Measurements from ENCODE around the gene TMIGD2. TPM values are rescaled to one million over a fixed set of nuclear protein-coding genes. Genes with fewer than 3 reads are reported as not detected.

The TMIGD2 gene
- total and polyA plus RNA-seq, 2 donors (not counting 1 experiment from before 2014, with no cell fraction given): not detected

GRCh38 chr19:4304538-4305256 is 2.5 kb upstream of the TMIGD2 start, which contains the start of gene FSD1:
Gene FSD1, plus strand, starts transcription at chr19:4304598. Its CDS starts 149 bp downstream, at chr19:4304747.
- DNase-seq (ENCODE audit: low read depth in 2 of 2): peak; percentile 37 to 42
- no peaks in the 10 kb centered on the region for H3K36me3 ChIP-seq (ENCODE audit: control insufficient read depth, insufficient read depth, low read length)

GRCh38 chr19:4303819-4304537 is 1.8 kb upstream of the TMIGD2 start:
- DNase-seq (ENCODE audit: low read depth in 2 of 2): no peak
- H3K4me1 ChIP-seq (ENCODE audit: control insufficient read depth, extremely low read depth, insufficient read depth, low read length): no peaks in the 10 kb centered on the region
- H4K20me1 ChIP-seq (ENCODE audit: control insufficient read depth, extremely low read depth, insufficient read depth, low read length): no peaks in the 10 kb centered on the region
- no peaks in the 10 kb centered on the region for H3K9me3 ChIP-seq (ENCODE audit: control insufficient read depth, insufficient read depth, low read depth, low read length)
- H3K79me2 ChIP-seq (ENCODE audit: control insufficient read depth, insufficient read depth, low read length): no peaks in the 10 kb centered on the region
- no peaks in the 10 kb centered on the region for H3K36me3 ChIP-seq (ENCODE audit: control insufficient read depth, insufficient read depth, low read length)
- no peak overlapping the region for H3K9ac ChIP-seq (ENCODE audit: insufficient read depth, low read length)
- no peak for TF ChIP-seq EZH2 (IDR thresholded peaks at IDR 0.05; ENCODE audit: low read length, missing control alignments)
- no peak for TF ChIP-seq CTCF (conservative IDR thresholded peaks at IDR 0.05 in 1 of 2, IDR thresholded peaks at IDR 0.05 in 1 of 2; ENCODE audit: low read depth in 1 of 2, low read length in 2 of 2)
- no peak overlapping the region for H3K27ac ChIP-seq (ENCODE audit: insufficient read depth, low read length)
- no peaks in the 10 kb centered on the region for H3K27me3 ChIP-seq (ENCODE audit: control insufficient read depth, insufficient read depth, low read length)
- peak overlapping the region; percentile 32 for H3K4me2 ChIP-seq (ENCODE audit: extremely low read depth, insufficient read depth, low read length)
- H2AFZ ChIP-seq (ENCODE audit: low read length): no peak overlapping the region
- H3K4me3 ChIP-seq (replicated peaks in 1 of 4; ENCODE audit: control extremely low read depth in 1 of 4, insufficient read depth in 1 of 4, low read depth in 3 of 4, low read length in 4 of 4): peak overlapping the region in 1 of 4 experiments; percentile 47

More at GRCh38 chr19:4304538-4305256, 2.5 kb upstream of the TMIGD2 start, which contains the start of gene FSD1:
- TF ChIP-seq CTCF (conservative IDR thresholded peaks at IDR 0.05 in 1 of 2, IDR thresholded peaks at IDR 0.05 in 1 of 2; ENCODE audit: low read depth in 1 of 2, low read length in 2 of 2): no peak
- TF ChIP-seq EZH2 (IDR thresholded peaks at IDR 0.05; ENCODE audit: low read length, missing control alignments): no peak
- Histone ChIP-seq H3K4me2 (ENCODE audit: extremely low read depth, insufficient read depth, low read length) (peak within 1 kb of the TSS; percentile 32), H3K27ac (ENCODE audit: insufficient read depth, low read length) (no peak within 1 kb of the TSS), H3K9ac (ENCODE audit: insufficient read depth, low read length) (no peak within 1 kb of the TSS), H2AFZ (ENCODE audit: low read length) (no peak within 1 kb of the TSS), H3K9me3 (ENCODE audit: control insufficient read depth, insufficient read depth, low read depth, low read length) (no peaks in the 10 kb centered on the region), H3K4me3 (replicated peaks in 1 of 4; ENCODE audit: control extremely low read depth in 1 of 4, insufficient read depth in 1 of 4, low read depth in 3 of 4, low read length in 4 of 4) (peak within 1 kb of the TSS in 2 of 4 experiments; percentile 6 to 47), H3K4me1 (ENCODE audit: control insufficient read depth, extremely low read depth, insufficient read depth, low read length) (no peaks in the 10 kb centered on the region), H3K79me2 (ENCODE audit: control insufficient read depth, insufficient read depth, low read length) (no peaks in the 10 kb centered on the region), H4K20me1 (ENCODE audit: control insufficient read depth, extremely low read depth, insufficient read depth, low read length) (no peaks in the 10 kb centered on the region), H3K27me3 (ENCODE audit: control insufficient read depth, insufficient read depth, low read length) (no peaks in the 10 kb centered on the region)

GRCh38 chr19:4301590-4302242 is 473 bp downstream of the TMIGD2 start:
- H3K79me2 ChIP-seq (ENCODE audit: control insufficient read depth, insufficient read depth, low read length): no peaks in the 10 kb centered on the region
- H3K27ac ChIP-seq (ENCODE audit: insufficient read depth, low read length): no peak overlapping the region
- TF ChIP-seq CTCF (conservative IDR thresholded peaks at IDR 0.05 in 1 of 2, IDR thresholded peaks at IDR 0.05 in 1 of 2; ENCODE audit: low read depth in 1 of 2, low read length in 2 of 2): no peak
- no peak for TF ChIP-seq EZH2 (IDR thresholded peaks at IDR 0.05; ENCODE audit: low read length, missing control alignments)
- H3K4me2 ChIP-seq (ENCODE audit: extremely low read depth, insufficient read depth, low read length): no peak overlapping the region
- H3K4me1 ChIP-seq (ENCODE audit: control insufficient read depth, extremely low read depth, insufficient read depth, low read length): no peaks in the 10 kb centered on the region
- H4K20me1 ChIP-seq (ENCODE audit: control insufficient read depth, extremely low read depth, insufficient read depth, low read length): no peaks in the 10 kb centered on the region
- no peak overlapping the region for H3K4me3 ChIP-seq (replicated peaks in 1 of 4; ENCODE audit: control extremely low read depth in 1 of 4, insufficient read depth in 1 of 4, low read depth in 3 of 4, low read length in 4 of 4)
- H3K36me3 ChIP-seq (ENCODE audit: control insufficient read depth, insufficient read depth, low read length): no peaks in the 10 kb centered on the region
- no peak overlapping the region for H3K9ac ChIP-seq (ENCODE audit: insufficient read depth, low read length)
- H3K9me3 ChIP-seq (ENCODE audit: control insufficient read depth, insufficient read depth, low read depth, low read length): no peaks in the 10 kb centered on the region
- DNase-seq (ENCODE audit: low read depth in 2 of 2): no peak
- H3K27me3 ChIP-seq (ENCODE audit: control insufficient read depth, insufficient read depth, low read length): no peaks in the 10 kb centered on the region
- H2AFZ ChIP-seq (ENCODE audit: low read length): no peak overlapping the region

Data from fibroblast of lung (primary cell).